ENCODE measurements around the gene GDAP1L1. TPM values are rescaled to one million over a fixed set of nuclear protein-coding genes. Genes with fewer than 3 reads are reported as not detected.
A peak's percentile ranks its signal among the peaks of the same experiment; 100 is the strongest.
"Not testable (repeated sequence)": the region's sequence is repeated elsewhere in the genome, so short reads cannot be mapped to it uniquely, and the experiment has no call there.

GDAP1L1 gene
- total RNA-seq, 1 donor from 2014 or later: not detected

DNA sequence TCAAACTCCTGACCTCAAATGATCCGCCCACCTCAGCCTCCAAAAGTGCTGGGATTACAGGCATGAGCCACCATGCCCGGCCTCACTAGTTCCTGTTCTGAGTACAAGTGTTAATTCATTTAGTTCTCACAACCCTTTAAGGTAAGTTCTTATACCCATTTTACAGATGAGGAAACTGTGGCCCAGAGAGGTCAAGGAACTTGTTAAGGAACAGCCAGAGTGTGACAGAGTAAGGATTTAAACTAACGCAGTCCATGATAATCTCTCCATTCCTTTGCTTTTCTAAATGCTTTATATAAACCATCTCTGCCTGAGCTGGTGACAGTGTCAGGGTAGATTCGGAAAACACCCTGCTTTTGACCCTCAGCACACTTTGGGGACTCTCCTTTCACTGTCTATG is 50.6 kb downstream of the GDAP1L1 start:
- DNase-seq (ENCODE audit: low read depth) (no peak), FAIRE-seq (no peak)
- TF ChIP-seq, protein P1, sequence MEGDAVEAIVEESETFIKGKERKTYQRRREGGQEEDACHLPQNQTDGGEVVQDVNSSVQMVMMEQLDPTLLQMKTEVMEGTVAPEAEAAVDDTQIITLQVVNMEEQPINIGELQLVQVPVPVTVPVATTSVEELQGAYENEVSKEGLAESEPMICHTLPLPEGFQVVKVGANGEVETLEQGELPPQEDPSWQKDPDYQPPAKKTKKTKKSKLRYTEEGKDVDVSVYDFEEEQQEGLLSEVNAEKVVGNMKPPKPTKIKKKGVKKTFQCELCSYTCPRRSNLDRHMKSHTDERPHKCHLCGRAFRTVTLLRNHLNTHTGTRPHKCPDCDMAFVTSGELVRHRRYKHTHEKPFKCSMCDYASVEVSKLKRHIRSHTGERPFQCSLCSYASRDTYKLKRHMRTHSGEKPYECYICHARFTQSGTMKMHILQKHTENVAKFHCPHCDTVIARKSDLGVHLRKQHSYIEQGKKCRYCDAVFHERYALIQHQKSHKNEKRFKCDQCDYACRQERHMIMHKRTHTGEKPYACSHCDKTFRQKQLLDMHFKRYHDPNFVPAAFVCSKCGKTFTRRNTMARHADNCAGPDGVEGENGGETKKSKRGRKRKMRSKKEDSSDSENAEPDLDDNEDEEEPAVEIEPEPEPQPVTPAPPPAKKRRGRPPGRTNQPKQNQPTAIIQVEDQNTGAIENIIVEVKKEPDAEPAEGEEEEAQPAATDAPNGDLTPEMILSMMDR (IDR thresholded peaks at IDR 0.05; ENCODE audit: insufficient read depth, low read length, severe bottlenecking): no peak
- no peaks in the 10 kb centered on the region for H3K27me3 ChIP-seq (ENCODE audit: control insufficient read depth, insufficient read depth, low read length)
- no peaks in the 10 kb centered on the region for H3K36me3 ChIP-seq (ENCODE audit: control insufficient read depth, insufficient read depth, low read length)
- no peak overlapping the region for H3K4me3 ChIP-seq (ENCODE audit: low read depth, low read length)

DNA sequence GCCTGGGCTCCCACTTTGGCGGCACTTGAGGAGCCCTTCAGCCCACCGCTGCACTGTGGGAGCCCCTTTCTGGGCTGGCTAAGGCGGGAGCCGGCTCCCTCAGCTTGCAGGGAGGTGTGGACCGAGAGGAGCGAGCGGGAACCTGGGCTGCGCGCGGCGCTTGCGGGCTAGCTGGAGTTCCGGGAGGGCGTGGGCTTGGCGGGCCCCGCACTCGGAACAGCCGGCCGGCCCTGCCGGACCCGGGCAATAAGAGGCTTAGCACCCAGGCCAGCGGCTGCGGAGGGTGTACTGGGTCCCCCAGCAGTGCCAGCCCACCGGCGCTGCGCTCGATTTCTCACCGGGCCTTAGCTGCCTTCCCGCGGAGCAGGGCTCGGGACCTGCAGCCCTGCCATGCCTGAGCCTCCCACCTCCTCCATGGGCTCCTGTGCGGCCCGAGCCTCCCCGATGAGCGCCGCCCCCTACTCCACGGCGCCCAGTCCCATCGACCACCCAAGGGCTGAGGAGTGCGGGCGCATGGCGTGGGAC is 52.0 kb downstream of the GDAP1L1 start:
- H3K36me3 ChIP-seq (ENCODE audit: control insufficient read depth, insufficient read depth, low read length); H3K4me3 ChIP-seq (ENCODE audit: low read depth, low read length); DNase-seq (ENCODE audit: low read depth); H3K27me3 ChIP-seq (ENCODE audit: control insufficient read depth, insufficient read depth, low read length); FAIRE-seq: not testable (repeated sequence)

DNA sequence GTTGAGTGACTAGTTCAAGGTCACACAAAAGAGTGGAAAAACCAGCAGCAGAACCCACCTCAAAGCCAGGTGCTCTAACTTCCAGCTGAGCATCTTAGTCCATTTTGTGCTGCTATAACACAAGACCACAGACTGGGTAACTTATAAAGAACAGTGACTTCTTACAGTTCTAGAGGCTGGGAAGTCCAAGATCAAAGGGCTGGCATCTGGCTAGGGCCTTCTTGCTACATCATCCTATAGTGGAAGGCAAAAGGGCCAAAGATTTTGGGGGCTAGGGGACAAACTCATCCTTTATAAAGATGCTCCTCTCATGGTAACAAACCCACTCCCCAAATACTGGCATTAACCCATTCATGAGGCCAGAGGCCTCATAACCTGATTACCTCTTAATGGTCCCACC is 54.2 kb downstream of the GDAP1L1 start:
- no peak for FAIRE-seq
- TF ChIP-seq, protein P1 (IDR thresholded peaks at IDR 0.05; ENCODE audit: insufficient read depth, low read length, severe bottlenecking): no peak

DNA sequence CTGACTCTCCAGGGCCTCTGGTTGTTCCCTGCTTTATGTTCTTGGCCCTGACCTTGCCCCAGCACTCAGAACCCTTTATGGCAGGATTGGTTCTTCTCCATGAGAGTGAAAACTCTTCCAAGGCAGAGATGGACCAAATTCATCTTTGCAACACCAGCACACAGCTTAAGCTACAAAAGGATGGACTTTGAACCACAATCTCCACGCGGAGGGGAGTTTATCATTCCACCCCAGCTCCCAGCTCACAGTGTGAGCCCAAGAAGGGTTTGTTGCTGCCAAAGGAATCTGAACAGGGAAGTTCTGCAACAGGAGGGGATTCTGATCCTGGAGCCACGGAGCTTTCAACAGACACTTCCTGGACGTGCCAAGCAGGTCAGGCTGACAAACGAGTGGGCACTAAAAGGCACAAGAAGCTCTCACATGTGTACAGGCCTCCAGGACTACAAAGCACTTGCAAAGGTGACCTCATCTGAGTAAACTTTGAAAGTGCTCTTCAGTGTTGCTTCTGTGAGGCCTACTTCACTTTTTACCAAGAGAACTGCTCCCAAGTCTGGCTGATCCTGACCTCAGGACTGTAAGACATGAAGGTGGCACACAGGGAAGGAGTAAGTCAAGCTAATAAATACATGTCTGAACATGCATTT is 55.0 kb downstream of the GDAP1L1 start:
- peak; percentile 57 for DNase-seq (ENCODE audit: low read depth)
- Histone ChIP-seq H3K27me3 (ENCODE audit: control insufficient read depth, insufficient read depth, low read length) (no peaks in the 10 kb centered on the region), H3K4me3 (ENCODE audit: low read depth, low read length) (no peak overlapping the region), H3K36me3 (ENCODE audit: control insufficient read depth, insufficient read depth, low read length) (no peaks in the 10 kb centered on the region)
- no peak for FAIRE-seq
- TF ChIP-seq, protein P1 (IDR thresholded peaks at IDR 0.05; ENCODE audit: insufficient read depth, low read length, severe bottlenecking): no peak

More for the DNA sequence above, 54.2 kb downstream of the GDAP1L1 start:
- H3K36me3 ChIP-seq (ENCODE audit: control insufficient read depth, insufficient read depth, low read length): no peaks in the 10 kb centered on the region
- DNase-seq (ENCODE audit: low read depth): no peak
- H3K4me3 ChIP-seq (ENCODE audit: low read depth, low read length): no peak overlapping the region
- no peaks in the 10 kb centered on the region for H3K27me3 ChIP-seq (ENCODE audit: control insufficient read depth, insufficient read depth, low read length)

DNA sequence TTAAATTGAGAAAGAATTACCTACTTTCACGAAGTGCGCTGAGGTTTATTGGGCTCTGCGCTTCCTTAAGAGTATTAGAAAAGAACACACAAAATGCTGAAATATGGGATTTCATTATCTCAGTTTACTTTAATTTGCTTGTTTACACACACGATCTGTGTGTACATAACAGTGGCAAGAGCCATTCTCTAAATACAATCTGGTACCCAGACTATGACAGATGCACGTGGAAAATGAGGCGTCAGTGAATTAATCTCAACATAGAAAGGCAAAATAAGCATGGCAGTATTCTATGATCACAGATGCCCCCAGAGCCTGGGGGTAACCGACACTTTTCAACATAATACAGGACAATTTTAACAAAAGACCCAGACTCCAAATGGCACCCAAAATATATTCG is 55.6 kb downstream of the GDAP1L1 start:
- no peak overlapping the region for H3K4me3 ChIP-seq (ENCODE audit: low read depth, low read length)
- H3K27me3 ChIP-seq (ENCODE audit: control insufficient read depth, insufficient read depth, low read length): no peaks in the 10 kb centered on the region
- H3K36me3 ChIP-seq (ENCODE audit: control insufficient read depth, insufficient read depth, low read length): no peaks in the 10 kb centered on the region
- TF ChIP-seq, protein P1 (IDR thresholded peaks at IDR 0.05; ENCODE audit: insufficient read depth, low read length, severe bottlenecking): no peak
- FAIRE-seq (no peak), DNase-seq (ENCODE audit: low read depth) (no peak)

DNA sequence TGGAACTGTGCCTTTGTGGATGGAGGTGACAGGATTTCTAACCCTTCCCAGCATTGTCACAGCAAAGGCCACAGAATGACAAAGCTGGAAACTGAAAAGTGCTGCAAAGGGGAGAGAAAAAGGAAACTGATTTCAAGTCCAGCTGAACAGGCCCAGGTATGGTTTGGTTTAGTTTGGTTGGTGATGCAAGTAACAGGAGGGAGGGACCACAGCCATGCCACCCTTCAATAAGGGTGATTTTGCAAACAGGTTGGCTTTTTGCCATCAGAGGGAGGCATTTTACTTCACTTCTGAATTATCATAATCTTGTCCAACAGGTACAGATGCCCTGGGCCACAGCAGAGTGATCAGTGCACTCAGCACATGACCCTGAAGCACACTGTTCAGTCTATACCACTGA is 57.3 kb downstream of the GDAP1L1 start:
- TF ChIP-seq, protein P1 (IDR thresholded peaks at IDR 0.05; ENCODE audit: insufficient read depth, low read length, severe bottlenecking): no peak

More for the DNA sequence above, 57.3 kb downstream of the GDAP1L1 start:
- Histone ChIP-seq H3K36me3 (ENCODE audit: control insufficient read depth, insufficient read depth, low read length) (no peaks in the 10 kb centered on the region), H3K27me3 (ENCODE audit: control insufficient read depth, insufficient read depth, low read length) (no peaks in the 10 kb centered on the region), H3K4me3 (ENCODE audit: low read depth, low read length) (no peak overlapping the region)
- no peak for FAIRE-seq
- DNase-seq (ENCODE audit: low read depth): no peak

Measured in bronchial epithelial cell (primary cell).